ENCODE measurements around the gene LGMN. TPM values are rescaled to one million over a fixed set of nuclear protein-coding genes. Genes with fewer than 3 reads are reported as not detected.

Gene LGMN
- total RNA-seq, 1 experiment from 2014 or later, result 48.8 TPM

GRCh38 chr14:92663049-92663448 is 85.4 kb downstream of the LGMN start:
- Histone ChIP-seq H3K9me2 (ENCODE audit: insufficient read depth) (no peaks in the 10 kb centered on the region), H3K4me2 (no peak overlapping the region), H3K36me3 (ENCODE audit: low read depth) (no peaks in the 10 kb centered on the region; the same call in 1 of the 2 replicates), H3F3A (ENCODE audit: insufficient read depth, low read depth) (peaks cover 4% of the 10 kb centered on the region; the same call in 1 of the 2 replicates), H3K4me1 (replicated peaks; ENCODE audit: insufficient read depth) (no peaks in the 10 kb centered on the region), H3K9me3 (ENCODE audit: insufficient read depth, low read depth) (no peaks in the 10 kb centered on the region), H2AFZ (no peak overlapping the region), H3K4me3 (no peak overlapping the region), H3K27me3 (ENCODE audit: insufficient read depth, low read depth) (no peaks in the 10 kb centered on the region), H3K79me2 (ENCODE audit: low read depth) (no peaks in the 10 kb centered on the region), H4K20me1 (ENCODE audit: insufficient read depth) (no peaks in the 10 kb centered on the region), H3K27ac (no peak overlapping the region)
- CTCF ChIA-PET, result no interaction called here
- intact Hi-C loops (cut with micrococcal nuclease; ENCODE audit: unreplicated experiment), result no loop called here
- DNase-seq, result no peak
- BruUV-seq (replicated peaks), result no TSS peak
- TF ChIP-seq CTCF (conservative IDR thresholded peaks at IDR 0.05) (no peak), EZH2 (IDR thresholded peaks at IDR 0.05; ENCODE audit: low read depth) (no peak)
- POLR2A ChIA-PET (ENCODE audit: unreplicated experiment), result no interaction called here

- Histone ChIP-seq H3F3A (ENCODE audit: insufficient read depth, low read depth) (peaks cover 4% of the 10 kb centered on the region; the same call in 1 of the 2 replicates), H3K4me2 (no peak overlapping the region), H3K36me3 (ENCODE audit: low read depth) (no peaks in the 10 kb centered on the region), H3K4me1 (replicated peaks; ENCODE audit: insufficient read depth) (no peaks in the 10 kb centered on the region), H4K20me1 (ENCODE audit: insufficient read depth) (no peaks in the 10 kb centered on the region), H3K4me3 (no peak overlapping the region), H3K9me2 (ENCODE audit: insufficient read depth) (no peaks in the 10 kb centered on the region), H3K9me3 (ENCODE audit: insufficient read depth, low read depth) (no peaks in the 10 kb centered on the region), H3K27me3 (ENCODE audit: insufficient read depth, low read depth) (no peaks in the 10 kb centered on the region), H3K27ac (no peak overlapping the region), H2AFZ (no peak overlapping the region), H3K79me2 (ENCODE audit: low read depth) (no peaks in the 10 kb centered on the region)
- CTCF ChIA-PET, result no interaction called here
- DNase-seq, result no peak
- POLR2A ChIA-PET (ENCODE audit: unreplicated experiment), result no interaction called here
- TF ChIP-seq EZH2 (IDR thresholded peaks at IDR 0.05; ENCODE audit: low read depth) (no peak), CTCF (conservative IDR thresholded peaks at IDR 0.05) (no peak)
- intact Hi-C loops (cut with micrococcal nuclease; ENCODE audit: unreplicated experiment), result no loop called here
- no TSS peak for BruUV-seq (replicated peaks)
These were observed 87.9 kb downstream of the LGMN start for GRCh38 chr14:92660571-92660970.

DNA sequence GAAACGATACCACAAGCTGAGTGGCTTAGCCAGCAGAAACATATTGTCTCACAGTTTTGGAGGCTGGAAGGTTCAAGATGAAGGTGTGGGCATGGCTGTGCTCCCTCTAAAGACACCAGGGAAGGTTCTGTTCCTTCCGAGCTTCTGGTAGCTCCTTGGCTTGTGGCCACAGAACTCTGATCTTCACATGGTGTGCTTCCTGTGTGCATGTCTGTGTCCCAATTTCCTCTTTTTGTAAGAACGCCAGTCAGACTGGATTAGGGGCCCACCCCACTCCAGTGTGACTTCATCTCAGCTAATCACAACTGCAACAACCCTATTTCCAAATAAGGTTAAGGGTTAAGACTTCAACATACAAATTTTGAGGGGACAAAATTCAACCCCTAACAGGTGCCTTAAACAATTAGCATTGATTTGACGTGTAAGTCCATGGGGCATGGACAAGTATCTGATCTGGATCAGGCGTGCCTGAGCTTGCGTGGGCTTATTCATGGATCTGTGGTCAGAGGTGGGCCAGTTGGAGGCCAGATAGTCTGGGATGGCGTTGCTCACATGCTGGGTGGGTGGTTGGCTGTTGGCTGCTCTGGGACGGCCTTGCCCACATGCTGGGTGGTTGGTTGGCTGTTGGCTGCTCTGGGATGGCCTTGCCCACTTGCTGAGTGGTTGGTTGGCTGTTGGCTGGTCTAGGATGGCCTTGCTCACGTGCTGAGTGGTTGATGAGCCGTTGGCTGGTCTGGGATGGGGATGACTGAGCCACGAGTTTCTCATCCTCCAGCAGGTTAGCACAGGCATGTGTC is 88.5 kb downstream of the LGMN start:
- Histone ChIP-seq H3K4me2 (no peak overlapping the region), H3K27ac (no peak overlapping the region), H3K27me3 (ENCODE audit: insufficient read depth, low read depth) (no peaks in the 10 kb centered on the region), H3K4me1 (replicated peaks; ENCODE audit: insufficient read depth) (no peaks in the 10 kb centered on the region), H3K9me2 (ENCODE audit: insufficient read depth) (no peaks in the 10 kb centered on the region), H2AFZ (no peak overlapping the region), H3K4me3 (no peak overlapping the region), H3K36me3 (ENCODE audit: low read depth) (no peaks in the 10 kb centered on the region), H4K20me1 (ENCODE audit: insufficient read depth) (no peaks in the 10 kb centered on the region), H3K9me3 (ENCODE audit: insufficient read depth, low read depth) (no peaks in the 10 kb centered on the region), H3K79me2 (ENCODE audit: low read depth) (no peaks in the 10 kb centered on the region), H3F3A (ENCODE audit: insufficient read depth, low read depth) (peaks cover 4% of the 10 kb centered on the region; the same call in 1 of the 2 replicates)
- ChIA-PET CTCF (no interaction called here), POLR2A (ENCODE audit: unreplicated experiment) (no interaction called here)
- DNase-seq, result no peak
- BruUV-seq (replicated peaks), result no TSS peak
- TF ChIP-seq CTCF (conservative IDR thresholded peaks at IDR 0.05), result no peak
- no peak for TF ChIP-seq EZH2 (IDR thresholded peaks at IDR 0.05; ENCODE audit: low read depth)
- intact Hi-C loops (cut with micrococcal nuclease; ENCODE audit: unreplicated experiment), result no loop called here

Data from PC-9 (cell line).